ENCODE measurements around the gene MRPS15.

DNA sequence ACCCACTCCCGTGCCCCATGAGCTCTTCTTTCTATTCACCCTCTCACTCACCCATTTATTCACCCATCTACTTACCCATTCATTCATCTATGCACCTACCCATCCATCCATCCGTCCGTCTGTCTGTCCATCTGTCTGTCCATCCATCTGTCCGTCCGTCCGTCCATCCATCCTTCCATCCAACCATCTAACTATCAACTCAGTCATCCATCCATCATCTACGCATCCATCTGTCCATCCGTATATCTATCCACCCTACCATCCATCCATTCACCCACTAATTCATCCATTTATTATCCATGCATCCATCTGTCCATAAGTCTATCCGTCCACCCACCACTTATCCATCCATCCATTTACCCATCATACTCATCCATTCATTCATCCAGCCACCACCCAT, 29.3 kb upstream of the MRPS15 start:
- TF ChIP-seq POLR2A (IDR thresholded peaks at IDR 0.05; ENCODE audit: insufficient read depth in 1 of 2, low read depth in 2 of 2, low read length in 2 of 2) (no peak), MED1 (CRISPR knock-in tag; IDR thresholded peaks at IDR 0.05) (no peak), HMGA1 (CRISPR knock-in tag; conservative IDR thresholded peaks at IDR 0.05) (no peak), YY1 (IDR thresholded peaks at IDR 0.05; ENCODE audit: insufficient read depth, insufficient replicate concordance, low read depth, low read length) (no peak), RAD21 (CRISPR knock-in tag; IDR thresholded peaks at IDR 0.05) (no peak)

Data from HepG2 (cell line).